Astrocyte (in vitro differentiated cells and primary cell): ENCODE measurements around the gene USP6. TPM values are rescaled to one million over a fixed set of nuclear protein-coding genes. Genes with fewer than 3 reads are reported as not detected.
A peak's percentile ranks its signal among the peaks of the same experiment; 100 is the strongest.

ENCODE experiments used
- DNase-seq: peaks from one replicate; pipeline ENCODE4 v3.0.0-alpha.2; 2010; ENCODE audit warnings: low read depth
- FAIRE-seq: peaks from 2 replicates; lab custom pipeline; 2011; peaks lifted over from hg19 to GRCh38; lab: Jason Lieb, UNC
- H2AFZ ChIP-seq: 2 replicates; pipeline ENCODE4 v1.6.0; 2012; ENCODE audit warnings: low read depth, low read length, inconsistent platforms
- H3K27ac ChIP-seq: 2 replicates; pipeline ENCODE4 v1.5.1; 2011; ENCODE audit warnings: low read depth, low read length, inconsistent platforms
- H3K27me3 ChIP-seq: 2 replicates; pipeline ENCODE4 v1.6.0; 2011; ENCODE audit warnings: low read length, inconsistent platforms; ENCODE audit not compliant: insufficient read depth
- H3K36me3 ChIP-seq: 2 replicates; pipeline ENCODE4 v1.5.1; 2011; ENCODE audit warnings: low read length, inconsistent platforms; ENCODE audit not compliant: insufficient read depth
- H3K4me1 ChIP-seq: 2 replicates; pipeline ENCODE4 v1.5.1; 2011; ENCODE audit warnings: low read length, inconsistent platforms; ENCODE audit not compliant: insufficient read depth
- H3K4me2 ChIP-seq: 2 replicates; pipeline ENCODE4 v1.6.0; 2012; ENCODE audit warnings: low read length, inconsistent platforms
- H3K4me3 ChIP-seq: 2 replicates; pipeline ENCODE4 v1.5.1; 2011; ENCODE audit warnings: low read depth, mild to moderate bottlenecking, low read length, inconsistent platforms; ENCODE audit not compliant: insufficient read depth
- H3K79me2 ChIP-seq: 2 replicates; pipeline ENCODE4 v1.6.0; 2012; ENCODE audit warnings: mild to moderate bottlenecking, low read length, inconsistent platforms; ENCODE audit not compliant: insufficient read depth
- H3K9ac ChIP-seq: 2 replicates; pipeline ENCODE4 v1.6.0; 2012; ENCODE audit warnings: mild to moderate bottlenecking, low read length, inconsistent platforms
- H3K9me3 ChIP-seq: 2 replicates; pipeline ENCODE4 v1.5.1; 2012; ENCODE audit warnings: low read depth, mild to moderate bottlenecking, low read length, inconsistent platforms; ENCODE audit not compliant: insufficient read depth
- H4K20me1 ChIP-seq: 2 replicates; pipeline ENCODE4 v1.6.0; 2012; ENCODE audit warnings: low read length, inconsistent platforms; ENCODE audit not compliant: insufficient read depth
- H3K27ac Mint-ChIP-seq: one replicate; pipeline ENCODE4 v1.8.0; 2021; ENCODE audit warnings: mild to moderate bottlenecking, mixed read lengths; ENCODE audit not compliant: unreplicated experiment
- H3K27me3 Mint-ChIP-seq: one replicate; pipeline ENCODE4 v1.8.0; 2021; ENCODE audit warnings: low read depth, mixed read lengths; ENCODE audit not compliant: unreplicated experiment
- H3K36me3 Mint-ChIP-seq: one replicate; pipeline ENCODE4 v1.8.0; 2021; ENCODE audit warnings: low read depth, mixed read lengths; ENCODE audit not compliant: unreplicated experiment
- H3K4me1 Mint-ChIP-seq: one replicate; pipeline ENCODE4 v1.8.0; 2021; ENCODE audit warnings: low read depth, mixed read lengths; ENCODE audit not compliant: unreplicated experiment
- H3K4me3 Mint-ChIP-seq: one replicate; pipeline ENCODE4 v1.8.0; 2021; ENCODE audit warnings: mild to moderate bottlenecking, moderate library complexity, mixed read lengths; ENCODE audit not compliant: unreplicated experiment
- H3K9me3 Mint-ChIP-seq: one replicate; pipeline ENCODE4 v1.8.0; 2021; ENCODE audit warnings: mild to moderate bottlenecking, mixed read lengths; ENCODE audit not compliant: unreplicated experiment
- EZH2 ChIP-seq: IDR thresholded peaks from 2 replicates; pipeline ENCODE4 v1.6.1; 2012; ENCODE audit warnings: mild to moderate bottlenecking, low read length, inconsistent platforms; ENCODE audit not compliant: insufficient read depth
- total RNA-seq: library from RNA; stranded (reverse); gene quantifications from 2 replicates; pipeline ENCODE4 v1.2.1, GENCODE V29; 2021
- TF ChIP-seq, protein P1 (sequence below): IDR thresholded peaks from 2 replicates; pipeline ENCODE4 v1.5.1; 2011; ENCODE audit warnings: low read depth, mild to moderate bottlenecking, inconsistent platforms, low read length, moderate library complexity; ENCODE audit not compliant: insufficient read depth

Gene USP6
- total RNA-seq, 1 donor from 2014 or later = 0.86 TPM

DNA sequence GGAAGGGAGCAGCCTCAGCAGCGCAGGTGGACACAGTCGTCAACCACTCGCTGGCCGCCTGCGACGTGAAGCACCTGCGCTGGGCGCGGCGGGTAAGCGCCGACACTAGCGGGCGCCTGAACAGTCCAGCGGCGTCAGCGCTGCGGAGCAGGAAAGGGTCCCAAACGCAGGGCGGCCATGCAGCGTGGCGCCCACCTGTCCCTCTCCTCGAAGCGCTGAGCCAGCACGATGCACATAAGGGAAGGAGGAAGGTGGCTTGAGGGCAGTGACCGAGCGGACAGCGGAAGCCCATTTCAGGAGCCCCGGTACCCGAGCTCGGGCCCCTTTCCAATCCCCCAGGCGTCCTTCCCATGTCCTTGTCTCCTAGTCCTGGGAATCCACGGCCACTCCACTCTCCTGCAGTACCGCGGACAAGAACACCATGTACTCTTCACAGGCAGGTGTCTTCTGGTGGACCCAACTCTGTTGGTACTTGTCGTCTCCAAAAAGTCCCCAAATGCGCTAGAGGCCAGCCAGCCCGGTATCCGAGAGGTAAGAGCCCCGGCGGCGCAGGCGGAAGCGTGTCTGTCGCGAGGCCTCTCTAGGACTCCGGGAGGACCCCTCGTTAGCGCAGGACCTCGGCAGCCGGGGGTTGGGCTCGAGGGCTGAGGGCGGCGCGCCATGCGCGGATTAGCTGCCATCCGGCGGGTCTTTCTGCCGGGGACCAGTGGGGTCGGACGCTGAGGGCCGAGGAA is 18.6 kb upstream of the USP6 start:
- Mint-ChIP-seq H3K4me1 (no peaks in the 10 kb centered on the region), H3K9me3 (peaks cover 70% of the 10 kb centered on the region), H3K4me3 (no peak overlapping the region), H3K27ac (no peak overlapping the region), H3K27me3 (peaks cover 21% of the 10 kb centered on the region), H3K36me3 (peaks cover 9% of the 10 kb centered on the region)
- no peak for TF ChIP-seq EZH2
- TF ChIP-seq, protein P1, sequence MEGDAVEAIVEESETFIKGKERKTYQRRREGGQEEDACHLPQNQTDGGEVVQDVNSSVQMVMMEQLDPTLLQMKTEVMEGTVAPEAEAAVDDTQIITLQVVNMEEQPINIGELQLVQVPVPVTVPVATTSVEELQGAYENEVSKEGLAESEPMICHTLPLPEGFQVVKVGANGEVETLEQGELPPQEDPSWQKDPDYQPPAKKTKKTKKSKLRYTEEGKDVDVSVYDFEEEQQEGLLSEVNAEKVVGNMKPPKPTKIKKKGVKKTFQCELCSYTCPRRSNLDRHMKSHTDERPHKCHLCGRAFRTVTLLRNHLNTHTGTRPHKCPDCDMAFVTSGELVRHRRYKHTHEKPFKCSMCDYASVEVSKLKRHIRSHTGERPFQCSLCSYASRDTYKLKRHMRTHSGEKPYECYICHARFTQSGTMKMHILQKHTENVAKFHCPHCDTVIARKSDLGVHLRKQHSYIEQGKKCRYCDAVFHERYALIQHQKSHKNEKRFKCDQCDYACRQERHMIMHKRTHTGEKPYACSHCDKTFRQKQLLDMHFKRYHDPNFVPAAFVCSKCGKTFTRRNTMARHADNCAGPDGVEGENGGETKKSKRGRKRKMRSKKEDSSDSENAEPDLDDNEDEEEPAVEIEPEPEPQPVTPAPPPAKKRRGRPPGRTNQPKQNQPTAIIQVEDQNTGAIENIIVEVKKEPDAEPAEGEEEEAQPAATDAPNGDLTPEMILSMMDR = no peak
- Histone ChIP-seq H3K4me3 (no peak overlapping the region), H3K27me3 (peaks cover 7% of the 10 kb centered on the region), H3K9ac (no peak overlapping the region), H3K36me3 (no peaks in the 10 kb centered on the region), H3K9me3 (peaks cover 56% of the 10 kb centered on the region), H3K4me1 (no peaks in the 10 kb centered on the region), H3K79me2 (no peaks in the 10 kb centered on the region), H3K4me2 (no peak overlapping the region), H2AFZ (peak overlapping the region; percentile 4), H3K27ac (no peak overlapping the region), H4K20me1 (no peaks in the 10 kb centered on the region)
- no peak for DNase-seq
- no peak for FAIRE-seq

DNA sequence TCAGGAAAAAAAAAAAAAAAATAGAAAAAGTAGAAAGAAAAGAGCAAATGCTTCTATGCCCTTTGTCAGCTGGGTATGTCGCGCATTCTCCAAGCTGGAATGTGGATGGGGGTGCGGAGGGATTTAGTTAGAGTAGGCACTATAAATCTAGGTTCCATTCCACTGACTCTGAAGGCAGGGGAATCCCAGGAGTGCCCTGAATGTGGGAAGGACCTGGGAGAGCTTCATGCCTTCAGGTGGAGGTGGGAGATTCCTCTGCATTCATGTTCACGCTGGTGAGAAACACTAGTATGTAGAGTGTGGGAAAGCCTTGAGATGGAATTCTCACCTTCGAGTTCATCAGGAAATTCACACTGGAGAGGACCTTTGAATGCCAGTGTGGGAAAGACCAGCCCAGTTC is 16.6 kb upstream of the USP6 start:
- H3K27ac ChIP-seq = no peak overlapping the region
- FAIRE-seq (no peak), DNase-seq (no peak)
- Mint-ChIP-seq H3K27ac (no peak overlapping the region), H3K36me3 (peaks cover 17% of the 10 kb centered on the region), H3K4me1 (no peaks in the 10 kb centered on the region), H3K4me3 (no peak overlapping the region), H3K27me3 (peaks cover 21% of the 10 kb centered on the region), H3K9me3 (peaks cover 72% of the 10 kb centered on the region)
- no peak overlapping the region for H3K9ac ChIP-seq
- no peak overlapping the region for H3K4me2 ChIP-seq
- H4K20me1 ChIP-seq = no peaks in the 10 kb centered on the region
- H3K9me3 ChIP-seq = peaks cover 49% of the 10 kb centered on the region
- no peaks in the 10 kb centered on the region for H3K36me3 ChIP-seq
- H3K27me3 ChIP-seq = peaks cover 7% of the 10 kb centered on the region
- H3K4me3 ChIP-seq = no peak overlapping the region
- TF ChIP-seq, protein P1 = no peak
- no peak for TF ChIP-seq EZH2
- H3K4me1 ChIP-seq = no peaks in the 10 kb centered on the region
- H2AFZ ChIP-seq = no peak overlapping the region
- H3K79me2 ChIP-seq = no peaks in the 10 kb centered on the region

DNA sequence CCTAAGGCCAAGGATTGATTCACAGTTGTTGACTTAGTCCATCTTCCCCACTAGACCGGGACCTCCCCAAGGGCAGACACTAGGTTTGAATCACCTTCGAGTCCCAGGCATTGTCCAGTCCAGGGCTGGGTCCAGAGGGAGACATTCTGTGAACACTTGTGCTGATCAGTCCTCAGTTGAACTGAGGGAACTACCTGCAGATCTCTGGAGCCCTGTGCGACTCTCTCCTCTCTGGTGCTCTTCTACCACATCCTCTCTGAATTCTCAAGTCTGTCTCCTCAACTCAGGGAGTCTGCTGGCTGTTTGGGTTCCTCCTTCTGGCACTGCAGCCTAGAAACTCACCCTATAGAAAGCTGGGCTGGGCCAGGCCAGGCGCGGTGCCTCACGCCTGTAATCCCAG is 15.0 kb upstream of the USP6 start:
- no peak for FAIRE-seq
- peaks cover 40% of the 10 kb centered on the region for H3K9me3 ChIP-seq
- Mint-ChIP-seq H3K9me3 (peaks cover 67% of the 10 kb centered on the region), H3K4me3 (no peak overlapping the region), H3K27me3 (peaks cover 21% of the 10 kb centered on the region), H3K27ac (no peak overlapping the region), H3K36me3 (peaks cover 26% of the 10 kb centered on the region), H3K4me1 (no peaks in the 10 kb centered on the region)
- H4K20me1 ChIP-seq = no peaks in the 10 kb centered on the region
- H3K36me3 ChIP-seq = peaks cover 3% of the 10 kb centered on the region
- TF ChIP-seq, protein P1 = no peak
- no peak for TF ChIP-seq EZH2
- no peak overlapping the region for H3K9ac ChIP-seq
- peaks cover 7% of the 10 kb centered on the region for H3K27me3 ChIP-seq
- H3K79me2 ChIP-seq = no peaks in the 10 kb centered on the region
- H3K4me2 ChIP-seq = no peak overlapping the region
- H3K4me3 ChIP-seq = no peak overlapping the region
- H3K27ac ChIP-seq = no peak overlapping the region
- H3K4me1 ChIP-seq = no peaks in the 10 kb centered on the region
- DNase-seq = no peak
- no peak overlapping the region for H2AFZ ChIP-seq
